ENCODE results near the gene SIPA1L3.

Gene SIPA1L3

DNA sequence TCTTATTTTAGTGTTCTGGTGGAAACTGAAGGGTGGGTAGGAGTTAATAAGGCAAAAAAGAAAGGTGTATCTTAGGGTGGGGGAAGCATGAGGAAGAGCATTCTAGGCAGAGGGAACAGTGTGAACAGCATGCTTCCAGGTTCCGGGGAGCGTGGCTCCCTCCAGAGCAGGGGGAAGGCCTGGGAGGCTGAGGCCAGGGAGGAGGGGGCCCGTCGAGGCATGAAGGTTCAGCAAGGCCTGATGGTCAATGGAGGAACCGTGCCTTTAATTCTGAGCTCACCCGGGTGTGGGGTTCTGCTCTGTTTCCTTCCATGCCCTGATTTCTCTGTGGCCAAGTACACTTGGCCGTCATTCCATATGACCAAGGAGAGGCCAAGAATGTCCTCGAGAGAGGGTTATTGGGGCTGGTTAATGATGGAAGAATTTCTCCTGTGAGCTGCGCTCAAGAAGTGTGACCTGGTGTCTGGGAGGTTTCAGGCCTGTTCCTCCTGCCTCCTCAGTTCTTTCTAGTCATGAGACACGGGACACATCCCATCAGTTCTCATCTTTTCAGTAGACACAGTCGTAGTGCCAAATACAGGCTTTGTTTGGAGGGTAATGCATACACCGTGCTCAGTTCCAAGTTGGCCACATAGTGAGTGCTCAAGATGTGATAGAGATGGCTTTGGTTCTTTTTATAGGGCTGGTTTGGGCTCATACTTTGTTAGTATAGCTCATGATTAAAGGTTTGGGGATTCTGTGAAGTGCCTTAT is 73.6 kb downstream of the SIPA1L3 start:
- H3K4me1 ChIP-seq (ENCODE audit: low read length), result no peaks in the 10 kb centered on the region
- no peaks in the 10 kb centered on the region for H4K20me1 ChIP-seq (ENCODE audit: insufficient read depth, low read length)
- no peak overlapping the region for H2AFZ ChIP-seq (ENCODE audit: low read length)
- H3K9me3 ChIP-seq (replicated peaks; ENCODE audit: insufficient read depth, low read length), result no peaks in the 10 kb centered on the region
- H3K4me3 ChIP-seq (ENCODE audit: low read length), result no peak overlapping the region
- no peak overlapping the region for H3K9ac ChIP-seq (ENCODE audit: low read length)
- H3K4me2 ChIP-seq (ENCODE audit: low read depth, low read length), result no peak overlapping the region
- H3K27me3 ChIP-seq (replicated peaks; ENCODE audit: insufficient read depth, low read length), result no peaks in the 10 kb centered on the region
- H3F3A ChIP-seq (ENCODE audit: insufficient read depth, low read length), result no peaks in the 10 kb centered on the region
- no peak for DNase-seq
- H3K79me2 ChIP-seq (ENCODE audit: low read length), result no peaks in the 10 kb centered on the region
- no peaks in the 10 kb centered on the region for H3K36me3 ChIP-seq (replicated peaks; ENCODE audit: insufficient read depth, low read length)
- H3K9me2 ChIP-seq (replicated peaks; ENCODE audit: insufficient read depth, low read length), result no peaks in the 10 kb centered on the region
- no peak overlapping the region for H3K27ac ChIP-seq (ENCODE audit: low read length)
- TF ChIP-seq EZH2 (optimal IDR thresholded peaks at IDR 0.05; ENCODE audit: low read depth, low read length) (no peak), EZH2phosphoT487 (IDR thresholded peaks at IDR 0.05; ENCODE audit: low read length) (no peak)
- TF ChIP-seq, protein P1, sequence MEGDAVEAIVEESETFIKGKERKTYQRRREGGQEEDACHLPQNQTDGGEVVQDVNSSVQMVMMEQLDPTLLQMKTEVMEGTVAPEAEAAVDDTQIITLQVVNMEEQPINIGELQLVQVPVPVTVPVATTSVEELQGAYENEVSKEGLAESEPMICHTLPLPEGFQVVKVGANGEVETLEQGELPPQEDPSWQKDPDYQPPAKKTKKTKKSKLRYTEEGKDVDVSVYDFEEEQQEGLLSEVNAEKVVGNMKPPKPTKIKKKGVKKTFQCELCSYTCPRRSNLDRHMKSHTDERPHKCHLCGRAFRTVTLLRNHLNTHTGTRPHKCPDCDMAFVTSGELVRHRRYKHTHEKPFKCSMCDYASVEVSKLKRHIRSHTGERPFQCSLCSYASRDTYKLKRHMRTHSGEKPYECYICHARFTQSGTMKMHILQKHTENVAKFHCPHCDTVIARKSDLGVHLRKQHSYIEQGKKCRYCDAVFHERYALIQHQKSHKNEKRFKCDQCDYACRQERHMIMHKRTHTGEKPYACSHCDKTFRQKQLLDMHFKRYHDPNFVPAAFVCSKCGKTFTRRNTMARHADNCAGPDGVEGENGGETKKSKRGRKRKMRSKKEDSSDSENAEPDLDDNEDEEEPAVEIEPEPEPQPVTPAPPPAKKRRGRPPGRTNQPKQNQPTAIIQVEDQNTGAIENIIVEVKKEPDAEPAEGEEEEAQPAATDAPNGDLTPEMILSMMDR (IDR thresholded peaks at IDR 0.05; ENCODE audit: low read length), result no peak

DNA sequence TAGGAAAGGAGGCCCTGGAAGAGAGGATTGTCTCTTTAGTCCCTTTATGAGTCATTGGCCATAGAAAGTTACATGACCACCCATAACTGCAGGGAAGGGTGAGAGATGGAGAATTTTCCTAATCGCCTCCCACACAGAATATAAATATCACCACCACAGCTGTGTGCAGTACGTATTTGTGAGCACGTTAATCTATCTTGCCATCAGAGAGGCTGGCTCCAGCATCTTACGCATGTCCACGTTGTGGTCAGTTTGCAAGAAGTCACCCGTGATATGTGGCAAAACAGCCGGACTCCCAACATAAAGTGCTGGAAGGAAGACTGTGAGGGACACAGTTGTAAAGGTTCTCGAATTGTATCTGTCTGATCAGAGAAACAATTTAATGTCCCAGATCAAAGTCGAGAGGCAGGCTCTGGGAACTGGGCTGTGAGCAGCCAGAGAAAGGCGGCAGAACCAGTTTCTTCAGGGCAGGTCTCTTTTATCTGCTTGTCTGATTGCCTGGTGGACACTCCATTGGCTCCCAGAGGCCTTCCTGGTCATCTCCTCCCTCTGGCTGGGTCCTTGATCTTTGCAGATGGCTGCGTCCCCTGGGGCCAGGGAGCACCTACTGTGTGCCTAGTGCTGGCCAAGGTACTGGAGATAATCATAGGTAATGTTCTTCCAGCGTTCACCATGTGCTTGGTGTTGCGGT is 74.9 kb downstream of the SIPA1L3 start:
- no peak for DNase-seq
- no peaks in the 10 kb centered on the region for H3K9me2 ChIP-seq (replicated peaks; ENCODE audit: insufficient read depth, low read length)
- H3K27me3 ChIP-seq (replicated peaks; ENCODE audit: insufficient read depth, low read length), result no peaks in the 10 kb centered on the region
- H3K4me3 ChIP-seq (ENCODE audit: low read length), result no peak overlapping the region
- H3K27ac ChIP-seq (ENCODE audit: low read length), result no peak overlapping the region
- TF ChIP-seq EZH2 (optimal IDR thresholded peaks at IDR 0.05; ENCODE audit: low read depth, low read length) (no peak), EZH2phosphoT487 (IDR thresholded peaks at IDR 0.05; ENCODE audit: low read length) (no peak)
- TF ChIP-seq, protein P1 (IDR thresholded peaks at IDR 0.05; ENCODE audit: low read length), result no peak
- H3K4me1 ChIP-seq (ENCODE audit: low read length), result no peaks in the 10 kb centered on the region
- H3K4me2 ChIP-seq (ENCODE audit: low read depth, low read length), result no peak overlapping the region
- H3K36me3 ChIP-seq (replicated peaks; ENCODE audit: insufficient read depth, low read length), result no peaks in the 10 kb centered on the region
- H4K20me1 ChIP-seq (ENCODE audit: insufficient read depth, low read length), result no peaks in the 10 kb centered on the region
- H3K9ac ChIP-seq (ENCODE audit: low read length), result no peak overlapping the region
- H3K9me3 ChIP-seq (replicated peaks; ENCODE audit: insufficient read depth, low read length), result no peaks in the 10 kb centered on the region
- no peaks in the 10 kb centered on the region for H3K79me2 ChIP-seq (ENCODE audit: low read length)
- no peaks in the 10 kb centered on the region for H3F3A ChIP-seq (ENCODE audit: insufficient read depth, low read length)
- no peak overlapping the region for H2AFZ ChIP-seq (ENCODE audit: low read length)

DNA sequence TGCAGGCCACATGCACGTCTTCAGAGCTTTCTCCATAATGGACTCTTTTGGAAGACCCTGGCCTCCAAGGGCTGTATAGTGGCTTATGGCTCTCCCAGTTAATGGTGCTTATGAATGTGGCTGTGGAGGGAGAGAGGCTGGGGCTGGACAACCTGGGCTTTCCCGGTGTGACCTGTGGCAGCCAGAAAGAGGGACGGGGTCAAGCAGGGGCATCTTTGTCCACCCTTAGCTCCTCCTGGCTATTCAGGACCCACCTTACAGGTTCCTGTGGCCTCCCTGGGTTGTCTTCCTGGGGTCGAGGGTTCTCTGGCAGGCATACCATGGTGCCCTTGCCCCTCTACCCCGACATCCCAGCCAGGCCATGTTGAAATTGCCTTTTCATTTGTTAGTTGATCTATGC is 75.6 kb downstream of the SIPA1L3 start:
- Histone ChIP-seq H3K4me2 (ENCODE audit: low read depth, low read length) (no peak overlapping the region), H3K36me3 (replicated peaks; ENCODE audit: insufficient read depth, low read length) (no peaks in the 10 kb centered on the region), H3K27me3 (replicated peaks; ENCODE audit: insufficient read depth, low read length) (no peaks in the 10 kb centered on the region), H3K79me2 (ENCODE audit: low read length) (no peaks in the 10 kb centered on the region), H3K4me1 (ENCODE audit: low read length) (no peaks in the 10 kb centered on the region), H3K9ac (ENCODE audit: low read length) (no peak overlapping the region), H3K4me3 (ENCODE audit: low read length) (no peak overlapping the region), H3K9me2 (replicated peaks; ENCODE audit: insufficient read depth, low read length) (no peaks in the 10 kb centered on the region), H3K9me3 (replicated peaks; ENCODE audit: insufficient read depth, low read length) (no peaks in the 10 kb centered on the region), H4K20me1 (ENCODE audit: insufficient read depth, low read length) (no peaks in the 10 kb centered on the region), H3F3A (ENCODE audit: insufficient read depth, low read length) (no peaks in the 10 kb centered on the region), H2AFZ (ENCODE audit: low read length) (no peak overlapping the region), H3K27ac (ENCODE audit: low read length) (no peak overlapping the region)
- TF ChIP-seq EZH2 (optimal IDR thresholded peaks at IDR 0.05; ENCODE audit: low read depth, low read length), result no peak
- TF ChIP-seq, protein P1 (IDR thresholded peaks at IDR 0.05; ENCODE audit: low read length), result no peak
- DNase-seq, result no peak
